DOHH2 (cell line): ENCODE results near the gene CSMD2.

Experiments
- H3F3A ChIP-seq: fragments of 200-600 bp; sonication (generic), shearing (Covaris generic); 2 replicates; pipeline ENCODE4 v1.6.0; 2016; ENCODE audit warnings: antibody characterized with exemption, mild to moderate bottlenecking; ENCODE audit not compliant: control insufficient read depth, insufficient read depth
- H3K27ac ChIP-seq: fragments of 200-600 bp; sonication (generic); 2 replicates; pipeline ENCODE4 v1.5.1; 2014; ENCODE audit warnings: low read depth, mild to moderate bottlenecking, low read length, moderate library complexity
- H3K27me3 ChIP-seq: fragments of 200-600 bp; sonication (generic); 2 replicates; pipeline ENCODE4 v1.6.1; 2014; ENCODE audit warnings: mild to moderate bottlenecking, low read length, mixed read lengths; ENCODE audit not compliant: control insufficient read depth
- H3K36me3 ChIP-seq: fragments of 200-600 bp; sonication (generic); 2 replicates; pipeline ENCODE4 v1.6.1; 2014; ENCODE audit warnings: mild to moderate bottlenecking, low read length, moderate library complexity, mixed read lengths; ENCODE audit not compliant: control insufficient read depth
- H3K4me1 ChIP-seq: fragments of 200-600 bp; sonication (generic); 2 replicates; pipeline ENCODE4 v1.6.1; 2014; ENCODE audit warnings: mild to moderate bottlenecking, low read length, mixed read lengths; ENCODE audit not compliant: control insufficient read depth
- H3K4me2 ChIP-seq: fragments of 200-600 bp; sonication (generic); 2 replicates; pipeline ENCODE4 v1.6.0; 2014; ENCODE audit warnings: mild to moderate bottlenecking, low read length, moderate library complexity
- H3K4me3 ChIP-seq: fragments of 200-600 bp; sonication (generic); 2 replicates; pipeline ENCODE4 v1.5.1; 2014; ENCODE audit warnings: mild to moderate bottlenecking, low read length, mixed read lengths
- H3K79me2 ChIP-seq: fragments of 200-600 bp; sonication (generic); 2 replicates; pipeline ENCODE4 v1.6.1; 2014; ENCODE audit warnings: mild to moderate bottlenecking, low read length, mixed read lengths; ENCODE audit not compliant: control insufficient read depth
- H3K9me2 ChIP-seq: fragments of 200-600 bp; sonication (generic); replicated peaks from 2 replicates; pipeline ENCODE4 v1.6.1; 2014; ENCODE audit warnings: mild to moderate bottlenecking, low read length, mixed read lengths; ENCODE audit not compliant: control insufficient read depth
- H3K9me3 ChIP-seq: fragments of 200-600 bp; sonication (generic); 2 replicates; pipeline ENCODE4 v1.6.1; 2014; ENCODE audit warnings: antibody characterized with exemption, low read length, mixed read lengths; ENCODE audit not compliant: control insufficient read depth, insufficient read depth
- H4K20me1 ChIP-seq: fragments of 200-600 bp; sonication (generic); 2 replicates; pipeline ENCODE4 v1.6.0; 2014; ENCODE audit warnings: low read depth, mild to moderate bottlenecking, antibody characterized with exemption, low read length, moderate library complexity; ENCODE audit not compliant: control insufficient read depth, insufficient read depth
- EZH2phosphoT487 ChIP-seq: fragments of 200-600 bp; sonication (generic); IDR thresholded peaks from 2 replicates; pipeline ENCODE4 v1.6.1; 2017; ENCODE audit warnings: borderline replicate concordance, mild to moderate bottlenecking, antibody characterized with exemption, low read length, moderate library complexity, mixed read lengths
- TF ChIP-seq, protein P1 (sequence below): fragments of 200-600 bp; sonication (generic); IDR thresholded peaks from one replicate; pipeline ENCODE4 v1.5.1; 2014; ENCODE audit warnings: antibody characterized with exemption, mild to moderate bottlenecking, low read depth, low read length; ENCODE audit not compliant: poor library complexity, severe bottlenecking

The CSMD2 gene

DNA sequence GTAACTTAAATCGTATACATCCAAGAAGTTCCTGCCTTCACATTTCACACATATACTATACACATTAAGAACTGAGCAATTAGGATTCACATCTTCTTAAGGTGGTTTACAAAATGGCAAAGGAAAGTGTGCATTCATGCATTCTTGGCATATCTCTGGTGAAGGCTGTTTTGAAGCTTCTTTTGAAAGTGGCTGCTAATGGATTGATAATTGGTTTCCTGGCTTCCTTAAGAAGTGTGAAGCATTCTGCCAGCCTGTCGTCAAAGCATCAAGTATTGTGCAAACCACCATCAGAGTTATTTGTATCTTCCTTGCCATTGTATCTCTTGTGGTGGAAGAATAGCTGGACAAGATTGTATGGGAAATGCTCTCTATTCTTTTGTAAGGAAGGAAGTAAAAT lies 396.2 kb downstream of the CSMD2 start:
- TF ChIP-seq, protein P1, sequence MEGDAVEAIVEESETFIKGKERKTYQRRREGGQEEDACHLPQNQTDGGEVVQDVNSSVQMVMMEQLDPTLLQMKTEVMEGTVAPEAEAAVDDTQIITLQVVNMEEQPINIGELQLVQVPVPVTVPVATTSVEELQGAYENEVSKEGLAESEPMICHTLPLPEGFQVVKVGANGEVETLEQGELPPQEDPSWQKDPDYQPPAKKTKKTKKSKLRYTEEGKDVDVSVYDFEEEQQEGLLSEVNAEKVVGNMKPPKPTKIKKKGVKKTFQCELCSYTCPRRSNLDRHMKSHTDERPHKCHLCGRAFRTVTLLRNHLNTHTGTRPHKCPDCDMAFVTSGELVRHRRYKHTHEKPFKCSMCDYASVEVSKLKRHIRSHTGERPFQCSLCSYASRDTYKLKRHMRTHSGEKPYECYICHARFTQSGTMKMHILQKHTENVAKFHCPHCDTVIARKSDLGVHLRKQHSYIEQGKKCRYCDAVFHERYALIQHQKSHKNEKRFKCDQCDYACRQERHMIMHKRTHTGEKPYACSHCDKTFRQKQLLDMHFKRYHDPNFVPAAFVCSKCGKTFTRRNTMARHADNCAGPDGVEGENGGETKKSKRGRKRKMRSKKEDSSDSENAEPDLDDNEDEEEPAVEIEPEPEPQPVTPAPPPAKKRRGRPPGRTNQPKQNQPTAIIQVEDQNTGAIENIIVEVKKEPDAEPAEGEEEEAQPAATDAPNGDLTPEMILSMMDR = no peak
- no peak for TF ChIP-seq EZH2phosphoT487

DNA sequence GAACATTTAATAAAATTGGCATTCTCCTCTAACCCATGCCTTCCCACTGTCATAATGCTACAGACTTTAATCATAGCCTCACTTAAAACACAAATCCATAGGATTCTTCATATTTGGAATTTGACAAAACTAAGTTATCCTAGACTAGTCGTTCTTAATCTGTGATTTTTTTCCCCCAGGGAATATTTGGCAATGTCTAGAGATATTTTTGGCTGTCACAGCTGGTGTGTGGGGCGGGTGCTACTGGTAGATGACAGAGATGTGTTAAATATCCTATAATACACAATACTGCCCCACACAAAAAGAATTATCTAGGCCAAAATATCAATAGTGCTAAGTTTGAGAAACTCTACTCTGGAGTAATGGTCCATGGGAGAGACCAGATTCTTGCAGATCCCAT lies 396.9 kb downstream of the CSMD2 start:
- H3K4me1 ChIP-seq = no peaks in the 10 kb centered on the region
- no peaks in the 10 kb centered on the region for H3K27me3 ChIP-seq
- no peaks in the 10 kb centered on the region for H3K79me2 ChIP-seq
- no peaks in the 10 kb centered on the region for H3K36me3 ChIP-seq
- no peak overlapping the region for H3K27ac ChIP-seq
- TF ChIP-seq, protein P1 = no peak
- no peak for TF ChIP-seq EZH2phosphoT487
- no peak overlapping the region for H3K4me3 ChIP-seq
- no peaks in the 10 kb centered on the region for H3K9me2 ChIP-seq
- no peaks in the 10 kb centered on the region for H4K20me1 ChIP-seq
- H3K4me2 ChIP-seq = no peak overlapping the region
- no peaks in the 10 kb centered on the region for H3F3A ChIP-seq
- no peaks in the 10 kb centered on the region for H3K9me3 ChIP-seq

More for the DNA sequence above, 396.2 kb downstream of the CSMD2 start:
- H3K27me3 ChIP-seq = no peaks in the 10 kb centered on the region
- H3F3A ChIP-seq = no peaks in the 10 kb centered on the region
- no peaks in the 10 kb centered on the region for H3K36me3 ChIP-seq
- no peaks in the 10 kb centered on the region for H3K79me2 ChIP-seq
- no peak overlapping the region for H3K27ac ChIP-seq
- H3K4me3 ChIP-seq = no peak overlapping the region
- no peaks in the 10 kb centered on the region for H4K20me1 ChIP-seq
- no peaks in the 10 kb centered on the region for H3K9me2 ChIP-seq
- no peak overlapping the region for H3K4me2 ChIP-seq
- no peaks in the 10 kb centered on the region for H3K4me1 ChIP-seq
- H3K9me3 ChIP-seq = no peaks in the 10 kb centered on the region

DNA sequence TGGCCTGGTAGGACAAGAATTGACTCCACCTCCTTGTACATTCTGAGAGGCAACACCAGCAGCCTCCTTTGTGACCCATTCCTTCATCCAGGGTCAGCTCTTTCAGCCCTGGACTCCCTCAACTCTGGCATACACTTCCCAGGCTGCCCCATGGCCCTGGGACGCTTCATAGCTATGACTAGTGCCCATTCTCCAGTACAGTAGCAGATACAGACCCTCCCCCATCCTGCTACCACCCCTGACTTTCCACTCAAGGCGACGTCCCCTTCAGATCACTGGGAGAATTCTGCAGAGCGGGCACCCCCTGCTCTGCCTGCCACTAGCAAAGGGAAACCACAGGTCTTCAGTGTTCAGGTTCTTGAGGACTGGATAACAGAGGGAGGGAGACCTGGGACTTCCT lies 400.9 kb downstream of the CSMD2 start:
- TF ChIP-seq EZH2phosphoT487 = no peak
- TF ChIP-seq, protein P1 = no peak
- Histone ChIP-seq H3K36me3 (no peaks in the 10 kb centered on the region), H3K27me3 (no peaks in the 10 kb centered on the region), H3K4me1 (no peaks in the 10 kb centered on the region), H3F3A (no peaks in the 10 kb centered on the region), H3K9me2 (no peaks in the 10 kb centered on the region), H3K79me2 (no peaks in the 10 kb centered on the region), H3K4me2 (no peak overlapping the region), H3K4me3 (no peak overlapping the region), H3K9me3 (no peaks in the 10 kb centered on the region), H4K20me1 (no peaks in the 10 kb centered on the region), H3K27ac (no peak overlapping the region)

DNA sequence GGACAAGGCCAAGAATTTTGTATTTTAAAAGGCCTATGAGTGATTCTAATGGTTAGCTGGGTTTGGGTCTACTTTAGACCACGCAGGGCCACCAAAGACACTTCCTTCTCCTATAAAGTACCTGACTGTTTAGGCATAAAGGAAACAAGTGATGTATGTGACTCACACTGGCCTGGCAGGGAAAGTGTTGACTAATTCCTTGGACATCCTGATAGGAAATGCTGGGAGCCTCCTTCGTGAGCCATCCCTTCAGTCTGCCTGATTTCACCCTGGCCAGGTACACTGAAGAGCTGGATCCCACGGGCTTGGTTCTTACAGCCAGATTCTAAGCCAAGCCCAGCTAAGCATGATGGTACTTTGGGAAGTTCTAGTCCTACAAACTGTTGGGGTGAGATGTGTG lies 401.6 kb downstream of the CSMD2 start:
- H3K9me3 ChIP-seq = no peaks in the 10 kb centered on the region
- H3K27ac ChIP-seq = no peak overlapping the region
- no peaks in the 10 kb centered on the region for H3K4me1 ChIP-seq
- no peak overlapping the region for H3K4me2 ChIP-seq
- no peaks in the 10 kb centered on the region for H3K36me3 ChIP-seq
- no peaks in the 10 kb centered on the region for H3K9me2 ChIP-seq
- no peaks in the 10 kb centered on the region for H3K79me2 ChIP-seq
- no peaks in the 10 kb centered on the region for H3F3A ChIP-seq
- no peak overlapping the region for H3K4me3 ChIP-seq
- no peak for TF ChIP-seq EZH2phosphoT487
- TF ChIP-seq, protein P1 = no peak
- H4K20me1 ChIP-seq = no peaks in the 10 kb centered on the region
- no peaks in the 10 kb centered on the region for H3K27me3 ChIP-seq
